WI38 (cell line): ENCODE results near the gene CELF2.

Experiments
- H3K4me3 ChIP-seq: 2 replicates; pipeline ENCODE4 v1.5.1; 2011; ENCODE audit warnings: low read depth, mild to moderate bottlenecking, control low read depth, low read length
- CTCF ChIP-seq: IDR thresholded peaks from 2 replicates; pipeline ENCODE4 v1.5.1; 2012; ENCODE audit warnings: low read depth, mild to moderate bottlenecking, control low read depth, low read length

Gene CELF2

GRCh38 chr10:11146402-11147171, 128.9 kb downstream of the CELF2 start:
- TF ChIP-seq CTCF, result no peak
- no peak overlapping the region for H3K4me3 ChIP-seq

DNA sequence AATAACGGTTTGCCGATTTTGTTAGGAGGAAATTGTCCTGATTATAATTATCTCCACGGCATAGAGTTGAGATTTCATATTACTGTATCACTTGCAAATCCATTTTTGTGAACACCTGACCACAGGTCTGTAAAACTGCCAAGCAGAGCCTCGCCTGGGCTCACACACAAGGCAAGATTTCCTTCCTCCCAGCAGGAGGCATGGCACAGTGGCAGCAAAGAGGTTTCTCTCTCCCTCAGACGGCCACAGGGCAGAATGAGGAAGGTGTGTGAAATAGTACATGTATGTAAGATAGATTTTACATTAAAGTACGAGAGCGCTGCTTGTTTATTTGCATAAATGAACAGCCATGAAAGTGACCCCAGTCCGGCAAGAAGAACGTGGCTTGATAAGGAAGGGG, 130.1 kb downstream of the CELF2 start:
- no peak for TF ChIP-seq CTCF
- H3K4me3 ChIP-seq, result no peak overlapping the region

DNA sequence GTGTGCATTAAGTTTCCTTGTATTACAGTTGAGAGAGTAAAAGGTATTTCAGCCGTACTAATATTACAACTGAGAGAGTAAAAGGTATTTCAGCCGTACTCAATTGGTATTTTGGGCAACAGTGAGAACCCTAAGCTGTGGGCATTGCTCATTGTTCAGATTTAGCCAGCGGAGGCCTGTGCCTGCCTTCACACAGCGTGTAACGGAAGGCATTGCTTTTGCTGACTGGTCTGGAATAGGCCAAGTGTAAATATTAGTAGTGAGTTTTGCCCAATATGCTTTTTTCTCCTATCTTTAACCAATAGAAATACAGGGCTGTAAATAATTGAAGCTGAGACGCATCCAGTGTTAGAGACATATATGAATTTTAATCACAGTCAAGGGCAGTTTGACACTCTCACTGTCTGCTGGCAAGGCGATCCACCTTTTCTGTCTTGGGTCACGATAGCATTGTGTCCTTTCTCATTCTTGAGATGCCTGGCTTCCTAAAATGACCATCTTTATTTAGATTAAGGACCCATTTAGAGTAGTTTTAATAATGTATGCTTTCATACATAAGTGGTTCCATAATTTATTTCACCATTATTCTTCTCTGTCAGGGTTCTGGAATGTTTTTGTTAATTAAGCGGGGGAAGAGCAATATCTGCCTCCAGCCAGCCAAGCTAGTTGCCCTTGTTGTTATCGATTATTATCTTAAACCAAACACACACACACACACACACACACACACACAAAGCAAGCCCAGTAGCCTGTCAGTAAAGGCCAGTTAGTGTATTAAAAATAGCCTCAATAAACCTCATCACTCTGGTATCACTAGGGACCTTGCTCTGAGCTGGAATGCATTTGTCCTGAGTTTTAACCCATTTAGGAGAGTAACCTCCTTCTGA, 130.7 kb downstream of the CELF2 start:
- H3K4me3 ChIP-seq, result no peak overlapping the region
- no peak for TF ChIP-seq CTCF

- TF ChIP-seq CTCF, result no peak
These were observed 132.1 kb downstream of the CELF2 start for GRCh38 chr10:11149807-11150141.

DNA sequence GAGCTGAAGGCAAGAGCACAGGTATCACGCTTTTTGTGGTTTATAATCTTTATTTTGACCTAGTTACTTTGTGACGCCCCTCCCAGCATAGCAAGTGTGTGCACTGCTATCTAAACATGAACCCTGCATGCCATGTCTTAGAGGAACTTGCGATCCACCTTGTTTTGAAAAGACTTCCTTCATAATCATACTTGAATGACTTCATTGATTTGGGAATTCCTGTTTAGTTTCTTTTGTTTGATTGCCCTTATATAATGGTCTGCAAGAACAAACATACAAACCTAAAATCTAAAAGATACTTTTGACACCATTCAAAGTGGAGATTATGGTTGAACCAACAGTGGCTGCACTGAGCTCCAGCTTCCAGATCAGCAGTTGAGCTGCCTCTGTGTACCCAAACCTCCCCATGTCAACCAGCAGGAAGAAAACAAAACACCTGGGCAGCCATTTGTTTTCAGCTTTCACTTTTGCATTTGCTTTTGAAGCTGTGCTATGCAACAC, 132.6 kb downstream of the CELF2 start:
- H3K4me3 ChIP-seq, result no peak overlapping the region
- no peak for TF ChIP-seq CTCF

More at GRCh38 chr10:11149807-11150141, 132.1 kb downstream of the CELF2 start:
- no peak overlapping the region for H3K4me3 ChIP-seq

DNA sequence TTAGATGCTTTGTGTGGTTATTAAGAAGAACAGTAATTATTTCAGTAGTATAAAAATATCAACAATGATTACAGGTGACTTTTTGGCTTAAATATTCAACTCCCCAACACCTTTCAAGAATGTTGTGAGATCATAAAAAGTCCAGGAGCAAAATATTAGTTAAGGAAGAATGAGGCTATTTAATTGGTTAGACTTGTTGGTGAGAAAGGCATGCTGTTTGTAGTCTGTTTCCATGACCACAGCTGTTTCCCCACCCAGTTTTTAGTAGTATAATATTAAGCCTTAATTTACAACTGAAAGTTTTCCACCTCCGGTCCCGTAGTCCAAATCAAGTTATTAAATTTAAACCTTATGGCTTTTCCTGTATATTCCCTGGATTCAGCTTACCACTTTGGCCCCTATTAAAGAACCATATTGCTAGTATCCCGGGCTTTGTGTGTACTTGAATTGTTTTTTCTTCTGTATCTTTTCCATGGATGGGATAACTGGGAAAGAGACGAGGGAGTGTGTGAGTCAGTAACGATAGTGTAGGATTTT, 133.3 kb downstream of the CELF2 start:
- H3K4me3 ChIP-seq, result no peak overlapping the region
- no peak for TF ChIP-seq CTCF
